ENCODE results near the gene AMH. TPM values are rescaled to one million over a fixed set of nuclear protein-coding genes. Genes with fewer than 3 reads are reported as not detected.

The AMH gene
- polyA plus RNA-seq, 1 experiment = not detected

DNA sequence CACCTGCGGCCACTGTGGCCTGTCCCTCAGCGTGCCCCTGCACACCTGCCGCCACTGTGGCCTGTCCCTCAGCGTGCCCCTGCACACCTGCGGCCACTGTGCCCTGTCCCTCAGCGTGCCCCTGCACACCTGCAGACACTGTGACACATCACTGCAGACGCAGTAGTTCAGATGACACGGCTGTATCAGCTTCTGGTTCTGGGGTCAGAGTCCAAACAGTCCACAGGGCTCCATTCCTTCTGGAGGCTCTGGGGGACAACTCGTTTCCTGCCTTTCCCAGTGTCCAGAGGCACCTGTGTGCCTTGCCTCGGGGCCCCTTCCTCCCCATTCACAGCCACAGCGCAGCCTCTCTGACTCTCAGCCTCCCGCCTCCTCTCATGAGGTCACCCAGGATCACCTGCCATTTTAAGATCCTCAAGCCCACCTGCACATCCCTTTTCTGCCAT is 7.0 kb upstream of the AMH start:
- DNase-seq (ENCODE audit: low read depth, low spot score) = no peak
- no peak overlapping the region for H3K4me3 ChIP-seq (ENCODE audit: low read depth, low read length)
- POLR2A ChIA-PET = no interaction called here
- CTCF ChIA-PET = no interaction called here
- H3K9me3 ChIP-seq (ENCODE audit: control insufficient read depth, insufficient read depth, low read length) = peaks cover 5% of the 10 kb centered on the region
- H3K27ac ChIP-seq (ENCODE audit: low read depth, low read length) = no peak overlapping the region
- no peaks in the 10 kb centered on the region for H3K27me3 ChIP-seq (ENCODE audit: control insufficient read depth, insufficient read depth, low read length)
- TF ChIP-seq, protein P1, sequence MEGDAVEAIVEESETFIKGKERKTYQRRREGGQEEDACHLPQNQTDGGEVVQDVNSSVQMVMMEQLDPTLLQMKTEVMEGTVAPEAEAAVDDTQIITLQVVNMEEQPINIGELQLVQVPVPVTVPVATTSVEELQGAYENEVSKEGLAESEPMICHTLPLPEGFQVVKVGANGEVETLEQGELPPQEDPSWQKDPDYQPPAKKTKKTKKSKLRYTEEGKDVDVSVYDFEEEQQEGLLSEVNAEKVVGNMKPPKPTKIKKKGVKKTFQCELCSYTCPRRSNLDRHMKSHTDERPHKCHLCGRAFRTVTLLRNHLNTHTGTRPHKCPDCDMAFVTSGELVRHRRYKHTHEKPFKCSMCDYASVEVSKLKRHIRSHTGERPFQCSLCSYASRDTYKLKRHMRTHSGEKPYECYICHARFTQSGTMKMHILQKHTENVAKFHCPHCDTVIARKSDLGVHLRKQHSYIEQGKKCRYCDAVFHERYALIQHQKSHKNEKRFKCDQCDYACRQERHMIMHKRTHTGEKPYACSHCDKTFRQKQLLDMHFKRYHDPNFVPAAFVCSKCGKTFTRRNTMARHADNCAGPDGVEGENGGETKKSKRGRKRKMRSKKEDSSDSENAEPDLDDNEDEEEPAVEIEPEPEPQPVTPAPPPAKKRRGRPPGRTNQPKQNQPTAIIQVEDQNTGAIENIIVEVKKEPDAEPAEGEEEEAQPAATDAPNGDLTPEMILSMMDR (IDR thresholded peaks at IDR 0.05; ENCODE audit: low read depth, low read length) = no peak

- ChIA-PET POLR2A (interaction anchor here (0.6 kb wide), 1 partner anchor 463 kb away, joined by 3 read pairs; no protein-coding TSS in a partner anchor), CTCF (no interaction called here)
- Histone ChIP-seq H3K9me3 (ENCODE audit: control insufficient read depth, insufficient read depth, low read length) (no peaks in the 10 kb centered on the region; the same call in 1 of the 2 replicates), H3K4me3 (ENCODE audit: low read depth, low read length) (no peak overlapping the region), H3K27ac (ENCODE audit: low read depth, low read length) (no peak overlapping the region), H3K27me3 (ENCODE audit: control insufficient read depth, insufficient read depth, low read length) (no peaks in the 10 kb centered on the region)
- no peak for DNase-seq (ENCODE audit: low read depth, low spot score)
- TF ChIP-seq, protein P1 (IDR thresholded peaks at IDR 0.05; ENCODE audit: low read depth, low read length) = no peak
Observed at GRCh38 chr19:2242816-2243215, 6.3 kb upstream of the AMH start.

- no peak overlapping the region for H3K4me3 ChIP-seq (ENCODE audit: low read depth, low read length)
- TF ChIP-seq, protein P1 (IDR thresholded peaks at IDR 0.05; ENCODE audit: low read depth, low read length) = no peak
- ChIA-PET CTCF (no interaction called here), POLR2A (interaction anchor here (0.6 kb wide), 1 partner anchor 462 kb away, joined by 3 read pairs; no protein-coding TSS in a partner anchor)
- no peaks in the 10 kb centered on the region; the same call in 1 of the 2 replicates for H3K9me3 ChIP-seq (ENCODE audit: control insufficient read depth, insufficient read depth, low read length)
- no peak overlapping the region for H3K27ac ChIP-seq (ENCODE audit: low read depth, low read length)
- H3K27me3 ChIP-seq (ENCODE audit: control insufficient read depth, insufficient read depth, low read length) = no peaks in the 10 kb centered on the region
- no peak for DNase-seq (ENCODE audit: low read depth, low spot score)
Observed at GRCh38 chr19:2243274-2244124, 5.6 kb upstream of the AMH start.

GRCh38 chr19:2244125-2244411 is 5.1 kb upstream of the AMH start:
- CTCF ChIA-PET = no interaction called here
- H3K9me3 ChIP-seq (ENCODE audit: control insufficient read depth, insufficient read depth, low read length) = no peaks in the 10 kb centered on the region; the same call in 1 of the 2 replicates
- no peak for DNase-seq (ENCODE audit: low read depth, low spot score)

DNA sequence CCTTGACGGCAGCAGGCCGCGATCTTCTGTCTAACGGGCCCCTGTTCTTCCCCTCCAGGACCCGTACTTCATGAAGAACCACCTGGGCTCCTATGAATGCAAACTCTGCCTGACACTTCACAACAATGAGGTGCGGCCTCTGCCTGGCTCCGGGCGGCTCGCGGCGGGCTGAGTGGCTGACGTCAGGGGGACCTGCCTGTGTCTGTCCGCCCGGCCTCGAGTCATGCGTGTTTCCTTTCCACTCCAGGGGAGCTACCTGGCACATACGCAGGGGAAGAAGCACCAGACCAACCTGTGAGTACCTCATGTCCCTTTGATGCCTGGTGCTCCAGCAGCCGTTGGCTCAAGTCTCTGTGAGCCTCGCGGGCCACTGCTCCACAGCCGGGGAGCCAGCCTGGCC is 4.6 kb upstream of the AMH start:
- Histone ChIP-seq H3K9me3 (ENCODE audit: control insufficient read depth, insufficient read depth, low read length) (no peaks in the 10 kb centered on the region; the same call in 1 of the 2 replicates), H3K4me3 (ENCODE audit: low read depth, low read length) (no peak overlapping the region), H3K27ac (ENCODE audit: low read depth, low read length) (no peak overlapping the region), H3K27me3 (ENCODE audit: control insufficient read depth, insufficient read depth, low read length) (peaks cover 2% of the 10 kb centered on the region)
- TF ChIP-seq, protein P1 (IDR thresholded peaks at IDR 0.05; ENCODE audit: low read depth, low read length) = no peak
- CTCF ChIA-PET = no interaction called here
- POLR2A ChIA-PET = no interaction called here
- no peak for DNase-seq (ENCODE audit: low read depth, low spot score)

More at GRCh38 chr19:2244125-2244411, 5.1 kb upstream of the AMH start:
- Histone ChIP-seq H3K27me3 (ENCODE audit: control insufficient read depth, insufficient read depth, low read length) (no peaks in the 10 kb centered on the region), H3K27ac (ENCODE audit: low read depth, low read length) (no peak overlapping the region), H3K4me3 (ENCODE audit: low read depth, low read length) (no peak overlapping the region)
- TF ChIP-seq, protein P1 (IDR thresholded peaks at IDR 0.05; ENCODE audit: low read depth, low read length) = no peak
- POLR2A ChIA-PET = no interaction called here

Measured in AG04450 (cell line).